A673 (cell line): ENCODE results near the gene MOCOS.

Experiments
- EZH2 ChIP-seq: fragments of 200-600 bp; sonication (generic); IDR thresholded peaks from 2 replicates; pipeline ENCODE4 v1.6.1; 2017; ENCODE audit warnings: borderline replicate concordance, low read depth, mild to moderate bottlenecking, mixed read lengths, antibody characterized with exemption, low read length; ENCODE audit not compliant: poor library complexity, severe bottlenecking
- TF ChIP-seq, protein P1 (sequence below): fragments of 300-800, 200-600 bp; sonication (generic); conservative IDR thresholded peaks from 2 replicates; pipeline ENCODE4 v1.5.1; 2017; ENCODE audit warnings: low read depth, mild to moderate bottlenecking, antibody characterized with exemption, low read length, moderate library complexity, mixed read lengths

DNA sequence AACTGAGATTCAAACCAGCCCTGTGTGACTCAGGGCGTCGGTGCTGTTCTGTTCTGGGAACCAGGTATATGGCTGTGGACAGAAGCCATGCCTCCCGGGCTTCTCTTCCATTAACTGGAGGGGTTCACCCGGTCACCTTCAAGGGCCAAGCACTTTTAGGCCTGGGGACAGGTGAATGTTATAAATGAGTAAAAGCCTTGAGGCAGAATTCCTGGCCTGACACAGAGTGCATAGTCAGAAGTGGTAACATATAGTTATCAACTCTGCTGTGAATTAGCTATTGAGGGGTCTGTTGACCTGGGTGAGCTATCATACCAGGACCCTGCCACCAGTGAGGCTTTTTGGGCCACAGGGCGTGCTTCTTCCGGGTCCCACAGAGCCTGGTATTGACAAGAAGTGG lies 112.9 kb downstream of the MOCOS start:
- no peak for TF ChIP-seq EZH2
- TF ChIP-seq, protein P1, sequence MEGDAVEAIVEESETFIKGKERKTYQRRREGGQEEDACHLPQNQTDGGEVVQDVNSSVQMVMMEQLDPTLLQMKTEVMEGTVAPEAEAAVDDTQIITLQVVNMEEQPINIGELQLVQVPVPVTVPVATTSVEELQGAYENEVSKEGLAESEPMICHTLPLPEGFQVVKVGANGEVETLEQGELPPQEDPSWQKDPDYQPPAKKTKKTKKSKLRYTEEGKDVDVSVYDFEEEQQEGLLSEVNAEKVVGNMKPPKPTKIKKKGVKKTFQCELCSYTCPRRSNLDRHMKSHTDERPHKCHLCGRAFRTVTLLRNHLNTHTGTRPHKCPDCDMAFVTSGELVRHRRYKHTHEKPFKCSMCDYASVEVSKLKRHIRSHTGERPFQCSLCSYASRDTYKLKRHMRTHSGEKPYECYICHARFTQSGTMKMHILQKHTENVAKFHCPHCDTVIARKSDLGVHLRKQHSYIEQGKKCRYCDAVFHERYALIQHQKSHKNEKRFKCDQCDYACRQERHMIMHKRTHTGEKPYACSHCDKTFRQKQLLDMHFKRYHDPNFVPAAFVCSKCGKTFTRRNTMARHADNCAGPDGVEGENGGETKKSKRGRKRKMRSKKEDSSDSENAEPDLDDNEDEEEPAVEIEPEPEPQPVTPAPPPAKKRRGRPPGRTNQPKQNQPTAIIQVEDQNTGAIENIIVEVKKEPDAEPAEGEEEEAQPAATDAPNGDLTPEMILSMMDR: no peak
